Epithelial cell of esophagus (primary cell): Measurements from ENCODE around the gene MLLT3.

ENCODE experiments used
- DNase-seq: peaks from one replicate; pipeline ENCODE4 v3.0.0; 2010; ENCODE audit warnings: low read depth
- H3K4me3 ChIP-seq: 2 replicates; pipeline ENCODE4 v1.5.1; 2011; ENCODE audit warnings: mild to moderate bottlenecking, low read length, control low read depth
- CTCF ChIP-seq: IDR thresholded peaks from 2 replicates; pipeline ENCODE4 v1.5.1; 2011; ENCODE audit warnings: low read depth, mild to moderate bottlenecking, low read length, control low read depth, inconsistent platforms; ENCODE audit not compliant: insufficient read depth; ENCODE audit errors: missing control alignments

The MLLT3 gene

GRCh38 chr9:20441166-20441565 is 181.1 kb downstream of the MLLT3 start:
- no peak for DNase-seq

GRCh38 chr9:20437476-20437875 is 184.8 kb downstream of the MLLT3 start:
- TF ChIP-seq CTCF: no peak
- no peak for DNase-seq
- no peak overlapping the region for H3K4me3 ChIP-seq

More at GRCh38 chr9:20441166-20441565, 181.1 kb downstream of the MLLT3 start:
- no peak for TF ChIP-seq CTCF
- H3K4me3 ChIP-seq: no peak overlapping the region

GRCh38 chr9:20436476-20437195 is 185.7 kb downstream of the MLLT3 start:
- H3K4me3 ChIP-seq: no peak overlapping the region
- no peak for DNase-seq
- TF ChIP-seq CTCF: no peak

- no peak for DNase-seq
- TF ChIP-seq CTCF: no peak
- H3K4me3 ChIP-seq: no peak overlapping the region
These were observed 193.3 kb downstream of the MLLT3 start for GRCh38 chr9:20428976-20429375.

GRCh38 chr9:20427359-20427758 is 194.9 kb downstream of the MLLT3 start:
- no peak for TF ChIP-seq CTCF
- no peak for DNase-seq

GRCh38 chr9:20426019-20426418 is 196.3 kb downstream of the MLLT3 start:
- no peak for DNase-seq
- TF ChIP-seq CTCF: no peak
- no peak overlapping the region for H3K4me3 ChIP-seq

More at GRCh38 chr9:20427359-20427758, 194.9 kb downstream of the MLLT3 start:
- H3K4me3 ChIP-seq: no peak overlapping the region

- H3K4me3 ChIP-seq: no peak overlapping the region
- TF ChIP-seq CTCF: no peak
- DNase-seq: no peak
These were observed 202.8 kb downstream of the MLLT3 start for GRCh38 chr9:20419533-20419932.
